Duodenal mucosa (tissue), 2 donors: ENCODE measurements around the gene CLIP2.
"Not testable (repeated sequence)": the region's sequence is repeated elsewhere in the genome, so short reads cannot be mapped to it uniquely, and the experiment has no call there.

ENCODE experiments used
- H3K27ac ChIP-seq: one replicate; pipeline ENCODE4 v1.7.0; 2013; ENCODE audit warnings: low read depth, low read length
- H3K27me3 ChIP-seq, 2 donors: one replicate each; pipeline ENCODE4 v1.7.0; 2013; ENCODE audit warnings: low read length in 2 of 2, control low read depth in 1 of 2; ENCODE audit not compliant: insufficient read depth in 2 of 2, control insufficient read depth in 1 of 2
- H3K36me3 ChIP-seq, 2 donors: one replicate each; pipeline ENCODE4 v1.7.0; 2013; ENCODE audit warnings: low read length in 2 of 2, control low read depth in 1 of 2; ENCODE audit not compliant: insufficient read depth in 2 of 2, control insufficient read depth in 1 of 2
- H3K4me1 ChIP-seq, 2 donors: one replicate each; pipeline ENCODE4 v1.7.0; 2013; ENCODE audit warnings: low read length in 2 of 2, control low read depth in 1 of 2; ENCODE audit not compliant: insufficient read depth in 2 of 2, control insufficient read depth in 1 of 2
- H3K4me3 ChIP-seq, 2 donors: one replicate each; pipeline ENCODE4 v1.7.0; 2013; ENCODE audit warnings: low read length in 2 of 2, low read depth in 1 of 2
- H3K9ac ChIP-seq, 2 donors: one replicate each; pipeline ENCODE4 v1.7.0; 2013; ENCODE audit warnings: low read length in 2 of 2, low read depth in 1 of 2
- H3K9me3 ChIP-seq, 2 donors: one replicate each; pipeline ENCODE4 v1.7.0; 2013; ENCODE audit warnings: low read length in 2 of 2, control low read depth in 1 of 2; ENCODE audit not compliant: control insufficient read depth in 1 of 2

CLIP2 gene

DNA sequence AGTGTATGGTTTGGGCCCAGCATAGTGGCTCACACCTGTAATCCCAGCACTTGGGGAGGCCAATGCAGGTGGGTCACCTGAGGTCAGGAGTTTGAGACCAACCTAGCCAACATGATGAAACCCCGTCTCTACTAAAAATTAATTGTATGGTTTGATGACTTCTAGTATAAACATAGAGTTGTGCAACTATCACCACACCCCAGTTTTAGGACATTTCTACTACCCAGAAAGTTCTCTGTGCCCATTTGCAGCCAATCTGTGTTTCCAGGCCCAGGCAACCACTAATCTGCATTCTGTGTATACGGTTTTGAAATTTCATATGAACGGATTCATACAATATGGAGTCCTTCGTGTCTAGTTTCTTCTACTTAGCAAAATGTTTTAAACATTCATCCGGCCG, 20.0 kb downstream of the CLIP2 start:
- no peaks in the 10 kb centered on the region for H3K9me3 ChIP-seq

GRCh38 chr7:74311305-74311744, 22.1 kb downstream of the CLIP2 start:
- Histone ChIP-seq H3K4me3 (no peak overlapping the region), H3K9ac (no peak overlapping the region), H3K27me3 (no peaks in the 10 kb centered on the region), H3K27ac (no peak overlapping the region), H3K36me3 (no peaks in the 10 kb centered on the region), H3K4me1 (peaks cover 9% of the 10 kb centered on the region in 2 donors), H3K9me3 (no peaks in the 10 kb centered on the region)

More for the DNA sequence above, 20.0 kb downstream of the CLIP2 start:
- Histone ChIP-seq H3K27ac (no peak overlapping the region), H3K9ac (no peak overlapping the region), H3K36me3 (no peaks in the 10 kb centered on the region), H3K4me3 (no peak overlapping the region), H3K27me3 (no peaks in the 10 kb centered on the region), H3K4me1 (peaks cover 9 to 10% of the 10 kb centered on the region in 2 donors)

DNA sequence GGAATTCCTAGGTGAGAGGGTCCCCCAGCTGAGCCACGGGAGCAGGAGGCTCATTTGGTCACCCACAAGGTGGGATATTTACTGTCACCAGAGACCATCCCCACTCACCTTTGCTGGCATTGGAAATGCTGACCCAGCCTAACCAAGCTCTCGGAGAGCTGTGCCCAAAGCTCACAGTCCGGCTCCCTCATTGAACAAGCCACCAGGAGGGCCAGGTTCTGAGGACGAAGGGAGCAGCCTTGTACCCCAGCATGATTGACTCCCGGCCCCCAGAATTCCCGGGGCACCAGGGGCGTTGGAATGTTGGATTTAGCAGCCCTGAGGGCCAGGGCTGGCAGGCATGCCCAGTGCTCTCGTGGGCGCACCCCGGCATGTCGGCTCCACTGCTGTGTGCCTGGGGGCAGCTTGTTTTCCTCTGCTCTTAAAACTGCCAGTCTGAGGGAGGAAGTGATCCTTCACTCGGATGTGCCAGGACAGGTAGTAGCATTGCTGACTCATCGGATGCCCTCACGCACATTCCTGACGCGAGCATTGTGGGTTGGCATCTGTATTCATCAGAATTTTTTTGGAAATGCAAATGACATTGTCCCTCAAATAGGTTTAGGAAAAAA, 23.3 kb downstream of the CLIP2 start:
- H3K27ac ChIP-seq = no peak overlapping the region

DNA sequence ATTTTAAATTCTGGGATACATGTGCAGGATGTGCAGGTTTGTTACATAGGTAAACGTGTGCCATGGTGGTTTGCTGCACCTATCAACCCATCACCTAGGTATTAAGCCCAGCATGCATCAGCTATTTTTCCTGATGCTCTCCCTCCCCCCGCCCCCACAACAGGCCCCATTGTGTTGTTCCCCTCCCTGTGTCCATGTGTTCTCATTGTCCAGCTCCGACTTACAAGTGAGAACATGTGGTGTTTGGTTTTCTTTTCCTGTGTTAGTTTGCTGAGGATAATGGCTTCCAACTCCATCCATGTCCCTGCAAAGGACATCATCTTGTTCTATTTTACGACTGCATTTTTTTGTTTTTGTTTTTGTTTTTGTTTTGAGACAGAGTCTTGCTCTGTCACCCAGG, 26.7 kb downstream of the CLIP2 start:
- peaks cover 5 to 19% of the 10 kb centered on the region in 2 donors for H3K36me3 ChIP-seq
- not testable (repeated sequence) for H3K9ac ChIP-seq, H3K27ac ChIP-seq, H3K4me1 ChIP-seq, H3K27me3 ChIP-seq, H3K4me3 ChIP-seq, H3K9me3 ChIP-seq

More for the DNA sequence above, 23.3 kb downstream of the CLIP2 start:
- Histone ChIP-seq H3K36me3 (peaks cover 1 to 5% of the 10 kb centered on the region in 2 donors), H3K27me3 (no peaks in the 10 kb centered on the region), H3K9ac (no peak overlapping the region), H3K4me3 (no peak overlapping the region), H3K9me3 (no peaks in the 10 kb centered on the region), H3K4me1 (no peaks in the 10 kb centered on the region)

GRCh38 chr7:74317146-74317782, 28.1 kb downstream of the CLIP2 start:
- Histone ChIP-seq H3K27me3 (no peaks in the 10 kb centered on the region), H3K27ac (no peak overlapping the region), H3K36me3 (peaks cover 5 to 19% of the 10 kb centered on the region in 2 donors), H3K4me1 (no peaks in the 10 kb centered on the region), H3K9me3 (no peaks in the 10 kb centered on the region), H3K9ac (no peak overlapping the region), H3K4me3 (no peak overlapping the region)

- Histone ChIP-seq H3K36me3 (peaks cover 5 to 19% of the 10 kb centered on the region in 2 donors), H3K9ac (no peak overlapping the region), H3K4me1 (no peaks in the 10 kb centered on the region), H3K4me3 (no peak overlapping the region), H3K9me3 (no peaks in the 10 kb centered on the region), H3K27me3 (no peaks in the 10 kb centered on the region), H3K27ac (no peak overlapping the region)
Observed at GRCh38 chr7:74318043-74318442, 28.8 kb downstream of the CLIP2 start.

DNA sequence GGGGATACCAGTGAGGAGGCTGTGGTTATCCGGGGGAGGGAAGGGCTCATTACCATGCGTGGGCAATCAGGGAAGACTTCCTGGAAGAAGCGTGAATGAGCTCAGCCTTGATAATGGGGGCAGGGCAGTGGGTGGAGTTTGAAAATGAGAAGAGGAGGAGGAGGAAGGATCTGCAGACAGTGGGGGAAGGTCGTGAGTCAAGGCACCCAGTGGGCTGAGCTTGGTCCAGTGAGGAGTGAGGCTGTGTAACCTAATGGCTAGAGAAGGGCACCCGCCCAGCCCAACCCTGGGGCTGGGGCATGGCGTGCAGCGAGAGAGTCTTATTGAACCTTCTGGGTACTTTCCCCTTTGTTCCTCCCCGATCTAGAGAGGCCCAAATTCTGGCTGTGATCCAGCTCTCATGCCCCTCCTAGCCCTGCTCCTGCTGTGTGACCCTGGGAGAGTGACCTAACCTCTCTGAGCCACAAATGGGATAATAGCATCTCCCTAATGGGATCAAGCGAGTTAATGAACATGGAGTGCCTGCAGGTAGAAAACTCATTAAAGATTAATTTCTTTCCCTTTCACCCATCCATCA, 31.5 kb downstream of the CLIP2 start:
- peaks cover 10 to 23% of the 10 kb centered on the region in 2 donors for H3K36me3 ChIP-seq
- no peak overlapping the region for H3K4me3 ChIP-seq
- no peaks in the 10 kb centered on the region for H3K27me3 ChIP-seq
- no peaks in the 10 kb centered on the region for H3K9me3 ChIP-seq
- no peak overlapping the region for H3K9ac ChIP-seq
- no peak overlapping the region for H3K27ac ChIP-seq
- H3K4me1 ChIP-seq = peaks cover 6 to 7% of the 10 kb centered on the region in 2 donors

- H3K4me1 ChIP-seq, H3K4me3 ChIP-seq, H3K9ac ChIP-seq, H3K27me3 ChIP-seq, H3K9me3 ChIP-seq, H3K27ac ChIP-seq: not testable (repeated sequence)
- H3K36me3 ChIP-seq = peaks cover 5 to 17% of the 10 kb centered on the region in 2 donors
Observed at GRCh38 chr7:74322892-74323291, 33.7 kb downstream of the CLIP2 start.

GRCh38 chr7:74324531-74325209, 35.5 kb downstream of the CLIP2 start:
- Histone ChIP-seq H3K9me3 (no peaks in the 10 kb centered on the region), H3K36me3 (peaks cover 5 to 9% of the 10 kb centered on the region in 2 donors), H3K9ac (peak overlapping the region in 1 of 2 donors; percentile 4), H3K4me1 (peaks cover 6 to 7% of the 10 kb centered on the region in 2 donors), H3K27ac (no peak overlapping the region), H3K27me3 (no peaks in the 10 kb centered on the region), H3K4me3 (no peak overlapping the region)

DNA sequence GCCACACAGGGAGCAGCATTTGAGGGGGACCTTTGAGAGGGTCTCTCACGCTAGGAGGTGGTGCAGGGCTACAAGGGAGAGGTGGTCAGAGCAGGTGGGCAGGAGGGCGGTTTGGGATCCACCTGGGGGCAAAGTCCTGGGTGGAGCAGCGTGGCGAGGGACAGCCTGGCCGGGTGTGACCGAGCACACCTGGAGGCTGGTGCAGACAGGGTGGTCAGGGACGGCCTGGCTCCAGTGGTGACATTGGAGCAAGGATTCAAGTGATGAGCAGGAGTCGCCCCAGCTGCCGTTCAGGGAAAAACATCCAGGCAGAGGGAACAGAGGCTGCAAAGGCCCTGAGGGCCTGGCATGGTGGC, 36.0 kb downstream of the CLIP2 start:
- no peaks in the 10 kb centered on the region for H3K27me3 ChIP-seq
- no peaks in the 10 kb centered on the region for H3K9me3 ChIP-seq
- H3K27ac ChIP-seq = no peak overlapping the region
- H3K4me3 ChIP-seq = no peak overlapping the region
- H3K36me3 ChIP-seq = peaks cover 5 to 9% of the 10 kb centered on the region in 2 donors
- peak overlapping the region in 1 of 2 donors; percentile 4 for H3K9ac ChIP-seq
- H3K4me1 ChIP-seq = peaks cover 6 to 7% of the 10 kb centered on the region in 2 donors
